HG03066 (cell line): ENCODE measurements around the gene ITIH4.

ENCODE experiments used
- ATAC-seq: cut with Tn5 transposase; IDR thresholded peaks from one replicate; pipeline ENCODE4 v1.9.1; 2021; ENCODE audit warnings: low read depth; ENCODE audit not compliant: unreplicated experiment

ITIH4 gene

GRCh38 chr3:52849656-52850055, 19.2 kb upstream of the ITIH4 start:
- no peak for ATAC-seq

GRCh38 chr3:52848617-52849016, 18.1 kb upstream of the ITIH4 start:
- ATAC-seq = no peak

- no peak for ATAC-seq
Observed at GRCh38 chr3:52847726-52848125, 17.3 kb upstream of the ITIH4 start.

- no peak for ATAC-seq
Observed at GRCh38 chr3:52847241-52847640, 16.8 kb upstream of the ITIH4 start.

GRCh38 chr3:52846432-52846965, 16.0 kb upstream of the ITIH4 start:
- no peak for ATAC-seq

GRCh38 chr3:52845691-52846431, 15.4 kb upstream of the ITIH4 start:
- ATAC-seq = no peak

GRCh38 chr3:52845157-52845556, 14.7 kb upstream of the ITIH4 start:
- no peak for ATAC-seq

- ATAC-seq = no peak
Observed at GRCh38 chr3:52844290-52844975, 14.0 kb upstream of the ITIH4 start.

GRCh38 chr3:52843881-52844280, 13.4 kb upstream of the ITIH4 start:
- ATAC-seq = no peak

GRCh38 chr3:52843108-52843865, 12.8 kb upstream of the ITIH4 start:
- ATAC-seq = no peak

- ATAC-seq = no peak
Observed at GRCh38 chr3:52842424-52842823, 12.0 kb upstream of the ITIH4 start.

- no peak for ATAC-seq
Observed at GRCh38 chr3:52841981-52842340, 11.5 kb upstream of the ITIH4 start.

GRCh38 chr3:52841211-52841980, 10.9 kb upstream of the ITIH4 start:
- ATAC-seq = no peak

- no peak for ATAC-seq
Observed at GRCh38 chr3:52839892-52840545, 9.5 kb upstream of the ITIH4 start.

GRCh38 chr3:52839268-52839575, 8.8 kb upstream of the ITIH4 start:
- no peak for ATAC-seq

GRCh38 chr3:52838561-52839267, 8.2 kb upstream of the ITIH4 start:
- ATAC-seq = no peak

- ATAC-seq = no peak
Observed at GRCh38 chr3:52836986-52837385, 6.5 kb upstream of the ITIH4 start.

- ATAC-seq = no peak
Observed at GRCh38 chr3:52836471-52836845, 6.0 kb upstream of the ITIH4 start.

- no peak for ATAC-seq
Observed at GRCh38 chr3:52835766-52836470, 5.4 kb upstream of the ITIH4 start.
